ENCODE data around the gene CRACR2A. TPM values are rescaled to one million over a fixed set of nuclear protein-coding genes. Genes with fewer than 3 reads are reported as not detected.

Gene CRACR2A
- total RNA-seq, 1 experiment from 2014 or later, result 0.27 TPM

- in situ Hi-C loops (cut with HindIII; ENCODE audit: low pct_unique_long_range_greater_than_20kb, low sequenced_read_pairs), result no loop called here
- no peak for DNase-seq (ENCODE audit: low read depth)
Measured at GRCh38 chr12:3596703-3597415, 156.1 kb downstream of the CRACR2A start.

DNA sequence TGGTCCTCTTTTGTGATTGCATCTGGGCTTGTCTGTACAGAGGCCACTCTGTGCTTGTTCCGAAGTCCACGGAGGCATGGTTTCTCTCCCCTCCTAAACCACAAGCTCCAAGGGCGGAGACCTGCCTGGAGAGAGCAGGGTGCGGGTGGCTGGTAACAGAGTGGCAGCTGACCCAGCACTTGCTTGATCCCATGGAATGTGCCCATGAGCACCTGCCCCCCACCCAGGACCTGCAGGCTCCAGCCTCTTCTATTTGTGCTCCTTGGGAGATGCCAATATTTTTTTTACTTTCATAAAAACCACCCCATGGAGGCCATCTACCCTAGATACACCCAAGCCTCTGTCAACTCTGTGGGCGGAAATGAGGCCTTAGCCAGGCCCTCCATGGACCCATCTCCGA, 157.2 kb downstream of the CRACR2A start:
- no peak for DNase-seq (ENCODE audit: low read depth)
- in situ Hi-C loops (cut with HindIII; ENCODE audit: low pct_unique_long_range_greater_than_20kb, low sequenced_read_pairs), result no loop called here

DNA sequence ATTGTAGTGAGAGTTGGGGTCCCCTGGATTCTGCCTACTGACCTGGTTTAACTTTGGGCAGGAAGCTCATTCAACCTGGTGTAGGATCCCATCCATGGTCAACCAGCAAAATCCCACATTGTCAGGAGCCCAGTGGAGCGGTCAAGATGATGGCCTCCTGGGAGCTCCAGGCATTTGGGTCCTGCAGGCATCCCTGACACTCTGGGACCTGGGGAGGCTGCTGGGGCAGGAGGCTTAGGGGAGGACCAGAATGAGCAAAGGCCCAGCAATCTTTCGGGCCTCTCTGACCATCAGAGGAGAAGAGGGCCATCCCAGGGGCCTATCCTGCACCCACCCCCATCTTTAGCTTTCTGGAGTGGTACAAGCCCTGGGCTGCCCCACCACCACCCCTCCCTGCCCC, 157.9 kb downstream of the CRACR2A start:
- in situ Hi-C loops (cut with HindIII; ENCODE audit: low pct_unique_long_range_greater_than_20kb, low sequenced_read_pairs), result no loop called here
- no peak for DNase-seq (ENCODE audit: low read depth)

DNA sequence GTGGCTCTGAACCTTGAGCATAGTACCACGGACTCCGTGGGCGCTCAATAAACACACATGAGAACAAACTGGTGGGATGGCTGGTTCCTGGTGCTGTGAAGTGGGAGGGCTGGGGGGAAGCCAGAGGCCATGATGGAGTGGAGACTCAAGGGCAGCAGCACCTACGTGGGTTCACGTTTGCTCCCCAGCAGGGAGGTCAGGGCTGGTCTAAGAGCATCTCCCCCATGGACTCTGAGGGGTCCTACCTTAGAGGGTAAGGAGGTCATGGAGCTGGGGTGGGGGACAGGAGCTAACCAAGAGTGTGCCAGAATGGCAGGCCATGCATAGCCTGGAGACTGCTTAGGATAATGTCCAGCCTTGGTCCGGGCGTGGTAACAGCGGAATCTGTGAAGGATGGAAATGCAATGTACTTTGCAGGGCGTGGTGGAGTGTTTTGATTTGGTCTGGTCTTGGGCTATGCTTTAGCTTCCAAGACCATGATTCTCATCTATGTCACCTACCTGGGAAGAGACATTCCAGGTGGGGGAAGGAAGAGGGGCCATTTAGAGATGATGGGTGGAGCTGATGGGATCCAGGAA, 158.9 kb downstream of the CRACR2A start:
- in situ Hi-C loops (cut with HindIII; ENCODE audit: low pct_unique_long_range_greater_than_20kb, low sequenced_read_pairs), result no loop called here
- DNase-seq (ENCODE audit: low read depth), result no peak

- in situ Hi-C loops (cut with HindIII; ENCODE audit: low pct_unique_long_range_greater_than_20kb, low sequenced_read_pairs), result no loop called here
- DNase-seq (ENCODE audit: low read depth), result no peak
Measured at GRCh38 chr12:3592856-3593625, 159.9 kb downstream of the CRACR2A start.

DNA sequence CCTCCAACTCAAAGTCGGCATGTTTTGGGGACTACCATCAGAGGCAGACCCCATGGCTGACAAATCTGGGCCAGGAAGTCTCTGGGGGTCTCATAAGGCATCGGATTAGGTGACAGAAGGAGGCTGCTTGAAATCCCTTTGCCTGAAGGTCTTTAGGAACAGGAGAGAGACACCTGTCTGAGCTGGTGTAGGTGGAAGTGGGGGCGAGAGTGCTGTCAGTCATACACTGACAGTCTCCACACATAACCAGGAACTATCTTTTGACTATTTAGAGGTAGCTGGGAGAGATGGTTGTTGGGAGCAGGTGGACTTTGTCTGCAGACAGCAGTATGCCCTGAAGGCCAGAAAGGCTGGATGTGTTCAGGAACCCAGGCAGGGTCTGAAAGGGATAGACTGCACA, 163.2 kb downstream of the CRACR2A start:
- DNase-seq (ENCODE audit: low read depth), result no peak

GRCh38 chr12:3587402-3588013, 165.4 kb downstream of the CRACR2A start:
- in situ Hi-C loops (cut with HindIII; ENCODE audit: low pct_unique_long_range_greater_than_20kb, low sequenced_read_pairs), result no loop called here

More for the DNA sequence above, 163.2 kb downstream of the CRACR2A start:
- in situ Hi-C loops (cut with HindIII; ENCODE audit: low pct_unique_long_range_greater_than_20kb, low sequenced_read_pairs), result no loop called here

DNA sequence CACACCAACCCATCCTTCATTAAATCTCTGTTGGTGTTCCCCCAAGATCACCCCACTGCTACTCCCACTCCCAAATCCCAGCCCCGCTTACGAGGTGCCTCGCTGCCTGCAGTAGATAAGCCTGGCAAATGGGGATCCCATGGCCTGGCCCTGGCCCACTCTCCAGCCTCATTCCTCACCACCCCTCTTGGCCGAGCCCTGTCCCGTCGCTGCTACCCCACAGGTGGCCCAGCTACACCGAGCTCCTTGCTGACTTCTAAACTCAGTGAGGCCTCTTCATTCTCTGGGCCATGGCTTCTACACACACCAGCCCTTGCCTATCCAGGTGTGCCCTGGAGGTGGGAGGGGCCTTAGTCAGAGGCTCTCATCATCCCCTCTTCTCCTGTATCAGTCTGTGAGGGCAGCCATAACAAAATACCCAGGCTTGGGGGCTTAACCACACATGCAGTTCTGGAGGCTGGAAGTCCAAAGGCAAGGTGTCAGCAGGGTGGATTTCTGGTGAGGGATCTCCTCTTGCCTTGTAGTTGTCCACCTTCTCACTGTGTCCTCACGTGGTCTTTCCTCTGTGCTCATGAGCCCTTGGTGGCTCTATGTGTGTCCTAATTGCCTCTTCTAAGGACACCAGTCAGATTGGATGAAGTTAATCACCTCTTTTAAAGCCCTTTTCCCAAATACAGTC, 169.1 kb downstream of the CRACR2A start:
- in situ Hi-C loops (cut with HindIII; ENCODE audit: low pct_unique_long_range_greater_than_20kb, low sequenced_read_pairs), result no loop called here
- no peak for DNase-seq (ENCODE audit: low read depth)

More at GRCh38 chr12:3587402-3588013, 165.4 kb downstream of the CRACR2A start:
- no peak for DNase-seq (ENCODE audit: low read depth)

DNA sequence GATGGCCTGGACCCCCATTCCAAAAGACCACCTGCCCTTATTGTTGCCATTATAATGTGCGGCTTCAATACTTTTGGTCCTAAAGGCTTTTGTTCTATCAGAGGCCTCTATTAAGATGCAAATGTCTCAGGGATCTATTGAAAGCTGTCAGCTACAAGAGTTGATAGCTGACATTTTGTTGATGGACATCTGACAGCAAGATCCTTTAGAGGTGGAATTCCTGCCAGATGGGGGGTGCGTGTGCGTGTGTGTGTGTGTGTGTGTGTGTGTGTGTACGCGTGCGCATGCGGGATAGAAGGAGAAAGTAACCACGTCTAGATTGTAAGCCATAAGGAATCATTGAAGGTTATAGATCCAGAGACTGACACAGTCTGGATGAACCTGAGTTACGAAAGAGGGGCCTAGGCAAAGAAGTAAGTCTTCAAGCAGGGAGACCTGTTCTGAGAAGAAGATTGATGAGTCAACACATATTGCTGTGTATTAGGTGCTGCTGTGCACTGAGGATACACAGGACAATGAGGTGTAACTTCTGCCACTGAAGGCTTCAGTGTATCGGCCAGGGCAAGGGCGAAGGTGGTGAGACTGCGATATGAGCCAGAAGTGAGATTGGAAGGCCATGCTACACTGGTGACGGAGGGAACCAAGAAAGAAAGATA, 172.7 kb downstream of the CRACR2A start:
- DNase-seq (ENCODE audit: low read depth), result no peak
- in situ Hi-C loops (cut with HindIII; ENCODE audit: low pct_unique_long_range_greater_than_20kb, low sequenced_read_pairs), result no loop called here

DNA sequence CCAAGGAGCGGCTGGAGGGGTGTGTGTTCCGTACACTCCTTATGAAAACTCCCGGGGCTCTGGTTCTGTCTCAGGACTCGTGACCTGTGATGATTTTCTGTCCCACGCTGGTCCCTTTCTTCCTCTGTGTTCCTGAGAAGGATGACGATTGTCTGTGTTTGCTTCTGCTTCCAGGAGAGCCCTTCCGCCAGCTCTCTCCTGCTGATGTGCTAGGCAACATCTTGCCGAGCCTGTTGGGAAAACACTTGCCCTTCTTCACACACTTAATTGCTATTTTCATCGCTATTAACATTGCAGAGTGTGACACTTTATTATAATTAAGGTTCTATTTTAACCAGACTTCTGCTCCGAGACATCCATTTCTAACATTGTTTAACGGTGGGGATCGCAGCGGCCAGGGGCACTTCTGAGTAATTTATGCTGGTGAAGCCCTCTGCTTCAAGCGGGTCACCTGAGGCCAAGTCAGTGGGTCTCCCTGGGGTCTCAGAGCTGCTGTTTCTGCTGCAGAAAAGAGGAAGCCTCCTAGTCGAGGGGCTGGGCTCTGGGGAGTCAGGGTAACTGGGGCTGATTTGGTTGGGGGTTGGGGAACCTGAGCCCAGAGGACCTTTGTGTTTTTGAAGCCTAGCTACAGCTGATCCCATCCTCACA, 173.3 kb downstream of the CRACR2A start:
- no peak for DNase-seq (ENCODE audit: low read depth)
- in situ Hi-C loops (cut with HindIII; ENCODE audit: low pct_unique_long_range_greater_than_20kb, low sequenced_read_pairs), result no loop called here

DNA sequence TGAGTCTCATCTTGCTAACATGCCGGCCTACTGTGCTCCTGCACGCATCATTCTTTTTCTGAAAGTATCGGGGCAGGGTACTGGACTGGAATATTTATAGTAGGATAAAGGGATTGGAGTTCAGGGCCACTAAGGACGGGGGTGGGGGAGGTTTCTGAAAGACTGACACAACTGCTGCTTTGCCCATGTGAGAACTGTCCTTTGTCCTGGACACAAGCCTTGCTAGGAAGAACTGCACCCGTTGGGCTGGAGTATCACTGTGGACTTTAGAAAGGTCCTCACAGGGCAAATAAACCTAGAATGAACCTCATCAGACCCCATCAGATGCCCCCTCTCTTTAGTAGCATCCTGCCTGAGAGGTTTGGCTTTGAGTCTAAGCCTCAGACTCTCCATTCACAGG, 174.4 kb downstream of the CRACR2A start:
- in situ Hi-C loops (cut with HindIII; ENCODE audit: low pct_unique_long_range_greater_than_20kb, low sequenced_read_pairs), result no loop called here
- DNase-seq (ENCODE audit: low read depth), result no peak

DNA sequence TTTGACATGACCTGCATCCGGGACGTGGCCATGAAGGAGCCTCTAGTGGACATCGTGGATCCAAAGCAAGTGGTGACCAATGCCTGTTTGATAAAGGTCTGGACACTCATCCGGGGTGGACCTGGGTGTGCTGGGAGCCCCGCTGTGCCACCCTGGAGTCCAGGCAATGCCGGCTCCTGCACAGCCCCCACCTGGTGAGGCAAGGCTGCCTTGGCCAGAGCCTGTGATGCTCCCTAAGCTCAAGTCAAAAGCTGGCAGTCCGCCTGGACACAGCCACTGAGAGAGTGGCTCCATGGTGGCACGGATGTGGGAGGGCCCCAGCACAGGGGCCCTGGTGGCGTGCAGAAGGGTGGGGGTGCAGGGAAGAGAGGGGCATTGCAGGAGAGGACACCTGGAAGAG, 176.0 kb downstream of the CRACR2A start:
- in situ Hi-C loops (cut with HindIII; ENCODE audit: low pct_unique_long_range_greater_than_20kb, low sequenced_read_pairs), result no loop called here
- no peak for DNase-seq (ENCODE audit: low read depth)

DNA sequence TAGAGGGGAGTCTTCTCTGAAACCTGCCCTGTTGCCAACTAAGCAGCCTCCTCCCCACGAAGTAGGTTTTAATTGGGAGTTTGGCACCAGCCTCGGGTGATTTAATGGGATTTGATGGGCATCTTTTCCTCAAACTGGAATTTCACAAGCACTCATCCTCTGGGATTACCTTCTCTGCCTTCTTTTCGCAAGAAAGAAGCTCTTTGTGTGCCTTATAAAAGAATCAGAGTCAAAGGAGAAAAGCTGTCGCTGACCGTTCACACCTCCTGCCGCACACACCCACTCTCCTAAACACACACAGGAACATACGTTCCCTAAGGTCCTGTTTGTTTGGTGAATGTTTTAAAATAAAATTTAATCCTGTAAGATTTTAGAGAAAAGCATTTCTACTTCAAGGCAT, 177.9 kb downstream of the CRACR2A start:
- in situ Hi-C loops (cut with HindIII; ENCODE audit: low pct_unique_long_range_greater_than_20kb, low sequenced_read_pairs), result no loop called here
- no peak for DNase-seq (ENCODE audit: low read depth)

- in situ Hi-C loops (cut with HindIII; ENCODE audit: low pct_unique_long_range_greater_than_20kb, low sequenced_read_pairs), result no loop called here
Measured at GRCh38 chr12:3572560-3572959, 180.3 kb downstream of the CRACR2A start.

GRCh38 chr12:3571724-3572123, 181.2 kb downstream of the CRACR2A start:
- DNase-seq (ENCODE audit: low read depth), result no peak
- in situ Hi-C loops (cut with HindIII; ENCODE audit: low pct_unique_long_range_greater_than_20kb, low sequenced_read_pairs), result no loop called here

More at GRCh38 chr12:3572560-3572959, 180.3 kb downstream of the CRACR2A start:
- DNase-seq (ENCODE audit: low read depth), result no peak

- in situ Hi-C loops (cut with HindIII; ENCODE audit: low pct_unique_long_range_greater_than_20kb, low sequenced_read_pairs), result no loop called here
Measured at GRCh38 chr12:3571323-3571722, 181.6 kb downstream of the CRACR2A start.

DNA sequence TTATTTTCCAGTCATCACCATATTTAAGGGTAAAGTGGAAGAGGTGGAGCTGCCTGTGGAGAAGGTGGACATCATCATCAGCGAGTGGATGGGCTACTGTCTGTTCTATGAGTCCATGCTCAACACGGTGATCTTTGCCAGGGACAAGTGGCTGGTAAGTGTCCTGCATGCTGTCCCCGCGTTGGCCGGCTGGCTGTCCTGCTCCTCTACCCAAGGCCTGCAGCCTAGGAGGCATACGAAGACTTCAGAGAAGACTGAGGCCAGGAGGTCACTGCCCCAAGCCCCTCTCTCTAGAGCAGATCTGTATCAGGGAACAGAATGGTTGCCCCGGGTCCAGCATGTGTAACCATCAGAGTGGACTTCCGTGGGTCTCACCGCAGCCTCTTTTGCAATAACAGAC, 184.2 kb downstream of the CRACR2A start:
- DNase-seq (ENCODE audit: low read depth), result no peak
- in situ Hi-C loops (cut with HindIII; ENCODE audit: low pct_unique_long_range_greater_than_20kb, low sequenced_read_pairs), result no loop called here

More at GRCh38 chr12:3571323-3571722, 181.6 kb downstream of the CRACR2A start:
- DNase-seq (ENCODE audit: low read depth), result no peak
